GM18951 (cell line): ENCODE results near the gene BANK1.
"Not testable (repeated sequence)": the region's sequence is repeated elsewhere in the genome, so short reads cannot be mapped to it uniquely, and the experiment has no call there.

Source experiments
- POLR2A ChIP-seq: IDR thresholded peaks from 4 replicates; pipeline ENCODE4 v1.6.1; 2011; ENCODE audit warnings: mild to moderate bottlenecking; ENCODE audit not compliant: insufficient read length, insufficient read depth; ENCODE audit errors: extremely low read depth
- in situ Hi-C: fragments of 300-500 bp; cut with MboI; formaldehyde crosslinking; loops from one replicate; pipeline ENCODE4 v1.12.0; 2022; ENCODE audit warnings: low sequenced_read_pairs, mixed read lengths, inconsistent platforms; ENCODE audit not compliant: unreplicated experiment

BANK1 gene

DNA sequence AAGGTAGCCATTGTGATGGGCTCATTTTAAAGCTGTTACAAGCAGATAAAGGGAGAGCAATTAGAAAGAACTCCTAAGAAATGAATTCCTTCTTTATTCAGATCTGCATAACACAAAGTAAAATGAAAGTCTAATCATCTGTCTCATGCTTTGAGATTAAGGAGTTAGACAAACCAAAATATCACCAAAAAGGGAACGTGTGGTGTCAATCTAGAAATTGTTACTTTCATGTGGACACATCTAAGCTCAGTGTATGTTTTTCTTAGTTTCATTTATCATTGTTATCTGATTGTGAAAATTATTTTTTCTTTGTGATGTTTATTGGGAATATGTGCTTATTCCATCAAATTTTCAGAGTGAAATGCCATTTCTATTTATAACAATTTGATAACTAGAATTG is 80.3 kb downstream of the BANK1 start:
- TF ChIP-seq POLR2A = no peak
- in situ Hi-C loops = no loop called here

- no peak for TF ChIP-seq POLR2A
- in situ Hi-C loops = no loop called here
These were observed 81.6 kb downstream of the BANK1 start for GRCh38 chr4:101871962-101872676.

DNA sequence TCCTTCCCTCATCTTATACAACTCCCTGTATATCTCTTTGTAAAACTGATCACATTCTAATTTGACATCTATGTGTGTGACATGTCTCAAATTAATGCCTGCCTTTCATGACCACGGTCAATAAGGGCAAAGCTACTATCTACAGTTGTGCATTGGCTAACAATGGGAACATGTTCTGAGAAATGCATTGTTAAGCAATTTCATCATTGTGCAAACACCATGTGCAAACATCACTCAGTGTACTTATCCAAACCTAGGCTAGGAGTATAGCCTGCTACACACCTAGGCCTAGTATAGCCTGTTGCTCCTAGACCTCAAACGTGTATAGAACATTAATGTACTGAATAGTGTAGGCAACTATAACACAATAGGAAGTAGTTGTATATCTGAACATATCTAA is 95.0 kb downstream of the BANK1 start:
- in situ Hi-C loops = no loop called here
- no peak for TF ChIP-seq POLR2A

GRCh38 chr4:101886826-101887225 is 96.3 kb downstream of the BANK1 start:
- in situ Hi-C loops = no loop called here
- TF ChIP-seq POLR2A = no peak

- in situ Hi-C loops = no loop called here
- no peak for TF ChIP-seq POLR2A
These were observed 97.9 kb downstream of the BANK1 start for GRCh38 chr4:101888472-101888871.

- in situ Hi-C loops = not testable (repeated sequence)
These were observed 115.0 kb downstream of the BANK1 start for GRCh38 chr4:101905527-101905926.

DNA sequence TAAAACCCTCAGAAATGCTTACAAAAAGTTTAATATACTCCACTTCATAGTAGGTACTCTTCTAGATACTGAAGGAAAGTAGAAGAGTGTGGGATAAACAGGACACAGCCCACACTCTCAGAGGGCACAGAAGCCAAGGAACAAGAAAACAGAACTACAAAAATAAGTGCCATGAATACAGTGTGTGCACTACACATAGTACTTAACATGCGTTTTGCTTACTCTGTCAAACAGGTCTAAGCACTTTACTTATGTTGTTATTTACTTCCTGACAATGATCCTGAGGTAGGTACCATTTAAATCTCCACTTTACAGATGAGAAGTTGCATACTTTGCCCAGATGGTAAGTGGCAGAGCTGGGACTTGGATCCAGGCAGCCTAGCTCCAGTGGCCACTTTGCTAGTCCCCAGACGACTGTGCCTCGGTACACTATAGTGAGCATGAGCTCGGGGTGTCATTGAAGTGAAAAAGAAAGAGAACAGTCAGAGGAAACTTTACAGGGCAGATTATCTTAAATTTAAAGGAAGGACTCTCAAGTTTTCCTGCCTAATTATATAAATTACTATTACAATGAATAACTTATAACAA is 120.3 kb downstream of the BANK1 start:
- in situ Hi-C loops = no loop called here
- no peak for TF ChIP-seq POLR2A

DNA sequence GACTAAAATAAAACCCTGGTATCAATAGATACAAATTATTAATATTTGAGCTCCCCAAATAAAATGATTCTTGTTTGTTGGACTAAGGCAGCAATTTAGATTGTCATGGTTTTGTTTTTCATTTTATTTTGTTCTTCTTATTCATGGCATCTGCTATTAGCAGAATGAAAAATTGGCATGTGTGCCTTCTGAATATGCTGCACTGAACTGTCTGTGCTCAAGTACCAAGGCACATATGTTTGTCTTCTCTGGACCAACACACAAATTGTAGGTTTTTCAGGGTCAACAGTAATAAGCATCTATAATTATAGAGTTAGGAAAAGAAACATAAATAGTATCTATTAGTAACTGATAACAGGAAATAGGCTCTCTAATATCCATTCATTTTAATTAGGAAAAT is 121.1 kb downstream of the BANK1 start:
- TF ChIP-seq POLR2A = no peak
- in situ Hi-C loops = no loop called here

DNA sequence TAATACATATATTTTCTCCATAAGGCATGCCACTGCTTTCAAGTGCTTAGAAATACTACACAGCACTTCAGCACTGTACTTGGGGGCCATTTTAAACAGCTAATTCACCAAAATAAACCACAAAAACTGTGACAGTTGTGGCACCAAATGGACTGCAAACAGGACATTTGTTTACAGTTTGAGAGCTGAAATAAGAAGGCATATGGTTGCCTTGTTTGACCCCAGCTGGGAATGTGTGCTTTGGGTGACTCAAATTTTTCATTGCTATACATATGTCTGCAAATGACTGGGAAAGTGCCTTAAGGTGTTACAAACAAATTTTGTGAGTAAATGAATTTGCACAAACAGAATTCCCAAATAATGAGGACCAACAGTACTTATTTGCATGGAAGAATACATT is 124.2 kb downstream of the BANK1 start:
- no peak for TF ChIP-seq POLR2A
- in situ Hi-C loops = no loop called here

- in situ Hi-C loops = no loop called here
These were observed 128.9 kb downstream of the BANK1 start for GRCh38 chr4:101919373-101919977.

GRCh38 chr4:101921370-101921769 is 130.8 kb downstream of the BANK1 start:
- in situ Hi-C loops = no loop called here
- TF ChIP-seq POLR2A = no peak

More at GRCh38 chr4:101919373-101919977, 128.9 kb downstream of the BANK1 start:
- TF ChIP-seq POLR2A = no peak

- in situ Hi-C loops = no loop called here
- no peak for TF ChIP-seq POLR2A
These were observed 141.1 kb downstream of the BANK1 start for GRCh38 chr4:101931619-101932018.

- TF ChIP-seq POLR2A = no peak
- in situ Hi-C loops = no loop called here
These were observed 143.3 kb downstream of the BANK1 start for GRCh38 chr4:101933855-101934254.

DNA sequence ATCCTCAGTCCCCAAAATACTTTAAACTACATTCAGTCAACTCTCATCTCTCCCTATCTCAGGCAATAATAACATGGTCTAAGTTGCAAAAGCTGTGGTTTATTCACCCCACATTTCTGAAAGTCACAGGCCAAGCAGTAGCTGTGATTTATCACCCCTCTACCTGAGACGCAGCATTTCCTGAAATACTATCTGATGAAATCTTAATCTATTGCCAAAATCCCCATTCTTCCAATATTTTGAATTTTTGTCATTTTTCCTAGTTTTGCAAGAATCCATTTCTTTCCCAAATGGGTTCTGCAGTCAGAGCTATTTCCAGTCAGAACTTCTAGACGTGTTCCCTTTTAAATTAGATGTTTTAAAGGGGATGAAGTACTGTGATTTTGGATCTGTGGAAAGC is 148.3 kb downstream of the BANK1 start:
- no peak for TF ChIP-seq POLR2A
- in situ Hi-C loops = no loop called here
